CD8-positive, alpha-beta memory T cell (primary cell): ENCODE measurements around the gene EFCAB5. TPM values are rescaled to one million over a fixed set of nuclear protein-coding genes. Genes with fewer than 3 reads are reported as not detected.
"Not testable (repeated sequence)": the region's sequence is repeated elsewhere in the genome, so short reads cannot be mapped to it uniquely, and the experiment has no call there.

Experiments
- CTCF ChIA-PET: fragments of 350-600 bp; sonication (Branson Sonifier 250); formaldehyde crosslinking; loops from one replicate; lab custom pipeline; 2021; ENCODE audit warnings: antibody characterized with exemption; lab: Charles Lee
- POLR2A ChIA-PET: fragments of 350-600 bp; sonication (Branson Sonifier 250); formaldehyde crosslinking; loops from one replicate; lab custom pipeline; 2021; ENCODE audit warnings: antibody characterized with exemption; lab: Charles Lee
- DNase-seq, 5 donors: peaks; one replicate each; pipeline versions ENCODE4 v3.0.0 to v3.0.0-alpha.2; 2020 to 2022; ENCODE audit warnings: mixed read lengths in 1 of 5
- H3K27ac ChIP-seq: one replicate; pipeline ENCODE4 v1.7.0; 2013; ENCODE audit warnings: low read depth, mild to moderate bottlenecking, low read length, moderate library complexity
- H3K27me3 ChIP-seq: 2 replicates; pipeline ENCODE4 v1.7.0; 2013; ENCODE audit warnings: low read length, mild to moderate bottlenecking; ENCODE audit not compliant: insufficient read depth, poor library complexity, severe bottlenecking
- H3K36me3 ChIP-seq: 2 replicates; pipeline ENCODE4 v1.7.0; 2013; ENCODE audit warnings: mild to moderate bottlenecking, low read length, moderate library complexity; ENCODE audit not compliant: insufficient read depth
- H3K4me1 ChIP-seq: 2 replicates; pipeline ENCODE4 v1.7.0; 2013; ENCODE audit warnings: mild to moderate bottlenecking, low read length, moderate library complexity; ENCODE audit not compliant: insufficient read depth
- H3K4me3 ChIP-seq: 2 replicates; pipeline ENCODE4 v1.7.0; 2013; ENCODE audit warnings: mild to moderate bottlenecking, low read length
- H3K9me3 ChIP-seq: 2 replicates; pipeline ENCODE4 v1.7.0; 2013; ENCODE audit warnings: mild to moderate bottlenecking, low read length
- H3K27ac Mint-ChIP-seq, 8 donors: one replicate each; pipeline ENCODE4 v1.8.0; 2020 to 2021; ENCODE audit warnings: mixed read lengths in 8 of 8, mild to moderate bottlenecking in 6 of 8, inconsistent platforms in 3 of 8, moderate library complexity in 3 of 8
- H3K27me3 Mint-ChIP-seq, 2 donors: one replicate each; pipeline ENCODE4 v1.8.0; 2020 to 2021; ENCODE audit warnings: mixed read lengths in 2 of 2, mild to moderate bottlenecking in 1 of 2, moderate library complexity in 1 of 2
- H3K36me3 Mint-ChIP-seq, 3 donors: one replicate each; pipeline ENCODE4 v1.8.0; 2020 to 2021; ENCODE audit warnings: mixed read lengths in 3 of 3, inconsistent platforms in 1 of 3, mild to moderate bottlenecking in 1 of 3
- H3K4me1 Mint-ChIP-seq, 3 donors: one replicate each; pipeline ENCODE4 v1.8.0; 2020 to 2021; ENCODE audit warnings: mixed read lengths in 3 of 3, inconsistent platforms in 1 of 3, mild to moderate bottlenecking in 1 of 3
- H3K4me3 Mint-ChIP-seq, 7 donors: one replicate each; pipeline ENCODE4 v1.8.0; 2020 to 2021; ENCODE audit warnings: mixed read lengths in 7 of 7, mild to moderate bottlenecking in 6 of 7, moderate library complexity in 4 of 7, inconsistent platforms in 2 of 7
- H3K9me3 Mint-ChIP-seq, 5 donors: one replicate each; pipeline ENCODE4 v1.8.0; 2020 to 2022; ENCODE audit warnings: mixed read lengths in 5 of 5, mild to moderate bottlenecking in 3 of 5, moderate library complexity in 2 of 5, inconsistent platforms in 1 of 5
- polyA plus RNA-seq: library from polyadenylated mRNA; unstranded; fragments of 300-500 nt; fragmentation: Illumina TruSeq; gene quantifications from one replicate; pipeline ENCODE4 v1.2.3, GENCODE V29; 2021
- total RNA-seq, 2 experiments: library from RNA; stranded (reverse); gene quantifications; one replicate each; pipeline ENCODE4 v1.2.3, GENCODE V29; 2021

The EFCAB5 gene
- total and polyA plus RNA-seq, 3 experiments from 2014 or later: 0.58 to 1.2 (median 0.84) TPM

DNA sequence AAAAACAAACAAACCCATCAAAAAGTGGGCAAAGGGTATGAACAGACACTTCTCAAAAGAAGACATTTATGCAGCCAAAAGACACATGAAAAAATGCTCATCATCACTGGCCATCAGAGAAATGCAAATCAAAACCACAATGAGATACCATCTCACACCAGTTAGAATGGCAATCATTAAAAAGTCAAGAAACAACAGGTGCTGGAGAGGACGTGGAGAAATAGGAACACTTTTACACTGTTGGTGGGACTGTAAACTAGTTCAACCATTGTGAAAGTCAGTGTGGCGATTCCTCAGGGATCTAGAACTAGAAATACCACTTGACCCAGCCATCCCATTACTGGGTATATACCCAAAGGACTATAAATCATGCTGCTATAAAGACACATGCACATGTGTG is 83.9 kb downstream of the EFCAB5 start:
- DNase-seq, H3K9me3 Mint-ChIP-seq, H3K4me1 ChIP-seq, H3K4me3 Mint-ChIP-seq, H3K9me3 ChIP-seq, H3K27me3 ChIP-seq, H3K4me3 ChIP-seq, POLR2A ChIA-PET, H3K36me3 Mint-ChIP-seq, H3K4me1 Mint-ChIP-seq, H3K27ac Mint-ChIP-seq, CTCF ChIA-PET, H3K27ac ChIP-seq, H3K36me3 ChIP-seq: not testable (repeated sequence)
- peaks cover 2 to 13% of the 10 kb centered on the region in 2 donors for H3K27me3 Mint-ChIP-seq

DNA sequence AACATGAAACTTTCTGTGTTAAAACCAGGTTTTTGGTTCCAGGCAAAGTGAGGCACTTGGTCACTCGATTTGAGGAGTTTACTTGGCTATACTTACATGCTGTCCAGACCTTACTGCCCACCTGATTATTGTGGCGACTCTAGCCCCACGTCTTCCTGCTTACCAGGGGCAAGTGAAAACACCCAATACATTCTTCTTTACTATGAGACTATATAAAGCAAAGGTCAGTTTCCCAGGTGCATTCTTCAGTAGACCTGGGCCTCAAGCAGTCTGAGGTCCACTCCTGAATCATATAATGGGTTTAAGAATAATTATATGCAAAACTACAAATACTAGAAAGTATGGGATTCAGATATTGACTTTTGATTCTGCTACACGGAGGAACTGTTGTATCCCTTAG is 86.2 kb downstream of the EFCAB5 start:
- ChIA-PET POLR2A (no interaction called here), CTCF (no interaction called here)
- H3K27me3 ChIP-seq: no peaks in the 10 kb centered on the region
- no peak for DNase-seq
- Mint-ChIP-seq H3K27me3 (no peaks in the 10 kb centered on the region), H3K4me3 (no peak overlapping the region), H3K4me1 (no peaks in the 10 kb centered on the region), H3K36me3 (no peaks in the 10 kb centered on the region), H3K9me3 (peaks cover 0 to 2% (median 0%) of the 10 kb centered on the region in 5 donors), H3K27ac (no peak overlapping the region)
- no peaks in the 10 kb centered on the region for H3K36me3 ChIP-seq
- no peak overlapping the region for H3K27ac ChIP-seq
- H3K4me3 ChIP-seq: no peak overlapping the region
- no peaks in the 10 kb centered on the region for H3K4me1 ChIP-seq
- H3K9me3 ChIP-seq: no peaks in the 10 kb centered on the region

DNA sequence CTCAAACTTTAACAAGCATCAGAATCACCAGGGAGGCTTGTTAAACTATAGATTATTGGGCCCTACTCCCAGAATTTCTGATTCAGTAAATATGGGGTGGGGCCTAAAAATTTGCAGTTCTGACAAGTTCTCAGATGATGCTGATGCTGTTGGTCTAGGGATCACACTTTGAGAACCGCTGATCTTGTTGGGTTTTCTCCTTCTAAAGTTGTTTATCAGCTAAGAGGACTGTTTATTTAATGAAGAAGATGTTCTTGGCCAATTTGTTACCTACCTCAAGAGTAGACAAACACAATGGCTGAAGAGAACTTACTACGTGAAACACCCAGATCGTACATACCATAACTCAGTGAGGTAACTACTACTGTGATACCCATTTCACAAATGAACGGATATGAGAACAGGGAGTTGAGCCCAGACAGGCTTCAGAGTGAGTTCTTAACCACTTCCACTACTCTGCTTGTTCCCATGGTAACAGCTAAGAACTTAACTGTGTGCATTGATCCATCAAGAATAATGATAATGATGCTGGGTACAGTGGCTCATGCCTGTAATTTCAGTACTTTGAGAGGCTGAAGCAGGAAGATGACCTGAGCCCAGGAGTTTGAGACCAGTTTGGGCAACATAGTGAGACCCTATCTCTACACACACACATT is 89.9 kb downstream of the EFCAB5 start:
- no peak overlapping the region for H3K4me3 Mint-ChIP-seq
- CTCF ChIA-PET: no interaction called here

GRCh38 chr17:30035369-30035768 is 93.9 kb downstream of the EFCAB5 start:
- CTCF ChIA-PET: no interaction called here
- H3K4me1 Mint-ChIP-seq: no peaks in the 10 kb centered on the region
- H3K27ac Mint-ChIP-seq: no peak overlapping the region
- POLR2A ChIA-PET: no interaction called here
- Histone ChIP-seq H3K36me3 (no peaks in the 10 kb centered on the region), H3K27me3 (no peaks in the 10 kb centered on the region), H3K4me1 (no peaks in the 10 kb centered on the region), H3K9me3 (no peaks in the 10 kb centered on the region), H3K27ac (no peak overlapping the region), H3K4me3 (no peak overlapping the region)
- no peak for DNase-seq
- peaks cover 8 to 38% of the 10 kb centered on the region in 2 donors for H3K27me3 Mint-ChIP-seq
- no peaks in the 10 kb centered on the region for H3K36me3 Mint-ChIP-seq
- H3K9me3 Mint-ChIP-seq: peaks cover 0 to 1% (median 0%) of the 10 kb centered on the region in 5 donors
- no peak overlapping the region for H3K4me3 Mint-ChIP-seq

More for the DNA sequence above, 89.9 kb downstream of the EFCAB5 start:
- no peaks in the 10 kb centered on the region for H3K36me3 ChIP-seq
- no peaks in the 10 kb centered on the region for H3K36me3 Mint-ChIP-seq
- peaks cover 0 to 11% of the 10 kb centered on the region in 2 donors for H3K27me3 Mint-ChIP-seq
- H3K9me3 ChIP-seq: no peaks in the 10 kb centered on the region
- no peaks in the 10 kb centered on the region for H3K4me1 Mint-ChIP-seq
- H3K27ac ChIP-seq: no peak overlapping the region
- H3K27me3 ChIP-seq: no peaks in the 10 kb centered on the region
- POLR2A ChIA-PET: no interaction called here
- peaks cover 0 to 2% (median 0%) of the 10 kb centered on the region in 5 donors for H3K9me3 Mint-ChIP-seq
- H3K4me3 ChIP-seq: no peak overlapping the region
- no peaks in the 10 kb centered on the region for H3K4me1 ChIP-seq
- H3K27ac Mint-ChIP-seq: no peak overlapping the region
- DNase-seq: no peak

GRCh38 chr17:30040719-30041518 is 99.5 kb downstream of the EFCAB5 start:
- H3K27ac Mint-ChIP-seq, H3K36me3 ChIP-seq, H3K4me1 Mint-ChIP-seq, H3K36me3 Mint-ChIP-seq, H3K4me3 Mint-ChIP-seq, POLR2A ChIA-PET, H3K27me3 ChIP-seq, DNase-seq, H3K27ac ChIP-seq, H3K4me3 ChIP-seq, CTCF ChIA-PET, H3K9me3 ChIP-seq, H3K4me1 ChIP-seq, H3K9me3 Mint-ChIP-seq: not testable (repeated sequence)
- peaks cover 24 to 60% of the 10 kb centered on the region in 2 donors for H3K27me3 Mint-ChIP-seq

DNA sequence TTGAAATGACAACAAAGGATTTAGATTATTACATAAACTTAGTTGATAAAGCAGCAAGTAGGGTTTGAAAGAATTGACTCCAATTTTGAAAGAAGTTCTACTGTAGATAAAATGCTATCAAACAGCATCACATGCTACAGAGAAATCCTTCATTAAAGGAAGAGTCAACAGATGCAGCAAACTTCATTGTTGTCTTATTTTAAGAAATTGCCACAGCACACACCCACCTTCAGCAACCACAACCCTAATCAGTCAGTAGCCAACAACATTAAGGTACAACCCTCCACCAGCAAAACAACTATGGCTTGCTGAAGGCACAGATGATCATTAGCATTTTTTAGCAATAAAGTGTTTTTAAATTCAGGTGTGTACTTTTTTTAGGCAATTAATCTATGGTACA is 100.1 kb downstream of the EFCAB5 start:
- no peaks in the 10 kb centered on the region for H3K27me3 ChIP-seq
- H3K36me3 ChIP-seq: no peaks in the 10 kb centered on the region
- no peak for DNase-seq
- Mint-ChIP-seq H3K36me3 (no peaks in the 10 kb centered on the region), H3K4me3 (no peak overlapping the region), H3K27me3 (peaks cover 24 to 60% of the 10 kb centered on the region in 2 donors), H3K9me3 (peaks cover 0 to 5% (median 2%) of the 10 kb centered on the region in 5 donors), H3K27ac (no peak overlapping the region), H3K4me1 (no peaks in the 10 kb centered on the region)
- H3K4me1 ChIP-seq: no peaks in the 10 kb centered on the region
- H3K27ac ChIP-seq: no peak overlapping the region
- no peaks in the 10 kb centered on the region for H3K9me3 ChIP-seq
- ChIA-PET POLR2A (no interaction called here), CTCF (no interaction called here)
- H3K4me3 ChIP-seq: no peak overlapping the region

GRCh38 chr17:30062372-30062771 is 120.9 kb downstream of the EFCAB5 start:
- peaks cover 14% of the 10 kb centered on the region for H3K9me3 ChIP-seq
- DNase-seq: no peak
- H3K36me3 ChIP-seq: no peaks in the 10 kb centered on the region
- Mint-ChIP-seq H3K27me3 (peaks cover 13 to 49% of the 10 kb centered on the region in 2 donors), H3K4me1 (no peaks in the 10 kb centered on the region), H3K27ac (no peak overlapping the region), H3K36me3 (peaks cover 3 to 27% (median 5%) of the 10 kb centered on the region in 3 donors), H3K9me3 (peaks cover 29 to 36% (median 31%) of the 10 kb centered on the region in 5 donors), H3K4me3 (no peak overlapping the region)
- H3K27ac ChIP-seq: no peak overlapping the region
- ChIA-PET CTCF (no interaction called here), POLR2A (no interaction called here)
- no peaks in the 10 kb centered on the region for H3K27me3 ChIP-seq
- no peaks in the 10 kb centered on the region for H3K4me1 ChIP-seq
- no peak overlapping the region for H3K4me3 ChIP-seq

DNA sequence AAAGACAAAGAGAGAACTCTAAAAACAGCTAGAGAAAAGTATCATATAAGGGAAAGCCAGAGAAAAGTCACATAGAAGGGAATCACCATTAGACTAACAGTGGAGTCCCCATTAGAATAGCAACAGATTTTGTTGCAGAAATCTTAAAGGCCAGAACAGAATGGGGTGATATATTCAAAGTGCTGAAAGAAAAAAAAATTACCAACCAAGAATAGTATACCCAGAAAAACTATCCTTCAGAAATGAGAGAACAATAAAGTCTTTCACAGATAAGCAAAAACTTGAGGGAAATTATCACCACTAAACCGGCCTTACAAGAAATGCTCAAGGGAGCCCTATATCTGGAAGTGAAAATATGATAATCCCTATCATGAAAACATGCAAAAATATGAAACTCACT is 123.3 kb downstream of the EFCAB5 start:
- peaks cover 23 to 57% of the 10 kb centered on the region in 2 donors for H3K27me3 Mint-ChIP-seq
- no peak overlapping the region for H3K27ac ChIP-seq
- H3K4me1 Mint-ChIP-seq: no peaks in the 10 kb centered on the region
- no peak overlapping the region for H3K27ac Mint-ChIP-seq
- no peaks in the 10 kb centered on the region for H3K4me1 ChIP-seq
- H3K9me3 ChIP-seq: peaks cover 14% of the 10 kb centered on the region
- H3K4me3 ChIP-seq: no peak overlapping the region
- no peaks in the 10 kb centered on the region for H3K36me3 ChIP-seq
- no peak overlapping the region for H3K4me3 Mint-ChIP-seq
- CTCF ChIA-PET: no interaction called here
- peaks cover 29 to 36% (median 31%) of the 10 kb centered on the region in 5 donors for H3K9me3 Mint-ChIP-seq
- H3K27me3 ChIP-seq: no peaks in the 10 kb centered on the region
- no peak for DNase-seq
- H3K36me3 Mint-ChIP-seq: peaks cover 3 to 27% (median 5%) of the 10 kb centered on the region in 3 donors
- POLR2A ChIA-PET: no interaction called here
